GM21515 (cell line): ENCODE data around the gene ABCF3.

Source experiments
- ATAC-seq: cut with Tn5 transposase; IDR thresholded peaks from one replicate; pipeline ENCODE4 v1.9.1; 2021; ENCODE audit not compliant: unreplicated experiment

ABCF3 gene

DNA sequence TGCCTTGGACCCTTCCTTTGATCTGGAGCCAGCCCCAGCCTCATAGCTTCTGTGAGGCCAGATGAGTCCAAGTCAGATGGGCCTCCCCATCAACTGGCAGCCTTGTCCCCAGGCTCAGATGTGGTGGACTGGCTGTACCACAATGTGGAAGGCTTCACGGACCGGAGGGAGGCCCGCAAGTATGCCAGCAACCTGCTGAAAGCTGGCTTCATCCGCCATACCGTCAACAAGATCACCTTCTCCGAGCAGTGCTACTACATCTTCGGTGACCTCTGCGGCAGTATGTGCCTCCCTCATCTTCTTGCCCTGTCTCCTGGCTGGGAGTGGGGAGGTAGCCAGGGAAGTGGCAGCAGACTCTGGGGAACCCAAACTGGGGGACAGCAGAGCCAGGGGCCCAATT, 18.2 kb upstream of the ABCF3 start:
- no peak for ATAC-seq

DNA sequence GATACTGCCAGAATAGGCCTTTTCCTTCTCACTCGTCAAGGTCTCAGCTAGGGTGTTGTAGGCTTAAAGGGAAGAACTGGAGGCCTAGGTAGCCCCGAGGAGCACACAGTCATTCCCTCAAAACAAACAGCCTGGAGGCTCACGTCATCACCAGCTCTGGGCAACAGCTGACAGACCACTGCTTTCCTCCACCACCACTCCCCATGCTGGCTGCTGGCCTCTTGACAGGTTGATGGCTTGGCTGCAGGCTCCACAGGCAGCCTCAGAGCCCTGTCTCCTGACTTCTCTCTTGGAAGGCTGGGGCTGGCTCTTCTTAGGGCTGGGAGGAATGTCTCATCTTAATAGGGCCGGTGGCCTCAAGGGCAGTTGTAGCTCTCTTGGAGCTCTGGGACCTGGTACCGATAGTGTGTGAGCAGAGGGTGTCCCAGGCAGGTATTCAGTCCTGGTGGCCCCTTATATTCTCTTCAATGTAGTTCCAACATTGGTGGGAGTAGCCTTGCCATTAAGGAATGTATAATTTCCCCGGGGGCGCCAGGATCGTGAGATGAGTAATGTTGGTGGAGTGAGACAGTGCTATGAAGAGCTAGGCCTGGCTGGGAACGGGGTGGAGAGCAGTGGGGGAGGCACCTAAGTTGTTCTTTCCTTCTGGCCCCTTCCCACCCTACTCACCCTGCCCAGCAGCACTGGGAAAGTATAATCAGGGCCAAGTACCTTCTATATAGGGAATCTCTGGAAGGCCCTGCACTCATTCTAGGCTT, 17.5 kb upstream of the ABCF3 start:
- no peak for ATAC-seq

DNA sequence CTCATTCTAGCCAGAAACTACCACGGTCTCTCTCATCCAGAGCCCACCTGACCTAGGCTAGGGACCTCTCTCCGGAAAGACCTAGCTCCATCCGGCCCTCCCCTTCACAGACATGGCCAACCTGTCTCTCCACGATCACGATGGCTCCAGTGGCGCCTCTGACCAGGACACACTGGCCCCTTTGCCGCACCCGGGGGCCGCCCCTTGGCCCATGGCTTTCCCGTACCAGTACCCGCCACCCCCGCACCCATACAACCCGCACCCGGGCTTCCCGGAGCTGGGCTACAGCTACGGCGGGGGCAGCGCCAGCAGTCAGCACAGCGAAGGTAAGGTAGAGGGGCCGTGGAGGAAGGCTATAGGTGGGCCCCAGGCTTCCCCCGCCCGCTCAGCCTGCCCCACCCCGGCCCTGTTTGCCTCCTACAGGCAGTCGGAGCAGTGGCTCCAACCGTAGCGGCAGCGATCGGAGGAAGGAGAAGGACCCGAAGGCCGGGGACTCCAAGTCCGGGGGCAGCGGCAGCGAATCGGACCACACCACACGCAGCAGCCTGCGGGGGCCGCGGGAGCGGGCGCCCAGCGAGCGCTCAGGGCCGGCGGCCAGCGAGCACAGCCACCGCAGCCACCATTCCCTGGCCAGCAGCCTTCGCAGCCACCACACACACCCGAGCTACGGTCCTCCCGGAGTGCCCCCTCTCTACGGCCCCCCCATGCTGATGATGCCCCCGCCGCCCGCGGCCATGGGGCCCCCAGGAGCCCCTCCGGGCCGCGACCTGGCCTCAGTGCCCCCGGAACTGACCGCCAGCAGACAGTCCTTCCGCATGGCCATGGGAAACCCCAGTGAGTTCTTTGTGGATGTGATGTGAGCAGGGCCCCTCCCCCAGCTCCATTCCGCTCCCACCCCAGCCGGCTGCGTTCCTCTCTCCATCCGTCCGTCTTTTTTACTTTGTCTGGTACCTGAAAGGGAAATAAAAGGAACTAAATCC, 15.8 kb upstream of the ABCF3 start:
- no peak for ATAC-seq

DNA sequence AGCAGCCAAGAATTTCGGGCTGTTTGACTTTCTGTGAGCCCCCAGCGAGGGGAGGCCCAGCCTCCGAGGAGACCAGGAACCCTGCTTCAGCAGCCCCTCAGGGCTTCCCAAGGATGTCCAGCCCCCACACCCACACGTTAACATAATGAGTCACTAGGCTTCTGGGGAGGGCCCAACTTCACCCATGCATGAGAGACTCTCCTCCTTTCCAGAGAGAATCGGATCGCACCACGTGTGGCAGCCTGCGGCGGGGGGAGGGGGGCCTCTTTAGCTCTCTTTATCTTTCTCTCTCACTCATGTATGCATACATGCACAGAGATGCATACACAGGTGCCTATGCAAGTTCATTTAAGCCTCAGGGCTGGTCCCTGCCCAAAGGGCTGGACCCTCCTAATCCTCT, 14.4 kb upstream of the ABCF3 start:
- no peak for ATAC-seq

DNA sequence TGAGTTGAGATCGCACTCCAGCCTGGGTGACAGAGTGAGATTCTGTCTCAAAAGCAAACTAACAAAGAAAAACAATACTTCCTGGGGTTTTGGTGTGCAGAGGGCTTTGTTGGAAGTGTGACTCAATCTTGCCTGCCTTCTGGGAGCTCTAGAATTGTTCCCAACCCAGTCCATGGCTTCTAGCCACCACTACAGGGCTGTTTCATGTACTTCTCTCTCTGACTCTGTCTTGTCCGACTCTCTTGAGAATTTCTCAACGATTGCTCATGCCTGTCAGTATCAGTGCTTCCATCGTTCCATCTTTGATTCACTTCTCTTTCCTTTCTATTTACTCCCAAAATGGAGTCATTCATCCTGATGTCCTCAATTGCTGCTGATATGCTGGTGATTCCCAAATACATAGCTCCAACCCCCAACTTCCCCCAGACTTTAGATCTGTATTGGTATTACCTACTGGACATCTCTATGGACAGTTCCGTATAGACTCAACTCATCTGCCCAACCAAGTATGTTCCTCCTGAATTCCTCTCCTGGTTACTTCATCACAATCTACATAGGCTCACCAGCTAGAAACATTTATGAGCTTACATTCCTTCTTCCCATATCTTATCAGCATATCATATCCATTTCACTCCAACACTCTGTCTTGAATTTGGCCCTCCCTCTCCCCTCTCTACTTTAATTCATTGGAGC, 13.2 kb upstream of the ABCF3 start:
- ATAC-seq = no peak

DNA sequence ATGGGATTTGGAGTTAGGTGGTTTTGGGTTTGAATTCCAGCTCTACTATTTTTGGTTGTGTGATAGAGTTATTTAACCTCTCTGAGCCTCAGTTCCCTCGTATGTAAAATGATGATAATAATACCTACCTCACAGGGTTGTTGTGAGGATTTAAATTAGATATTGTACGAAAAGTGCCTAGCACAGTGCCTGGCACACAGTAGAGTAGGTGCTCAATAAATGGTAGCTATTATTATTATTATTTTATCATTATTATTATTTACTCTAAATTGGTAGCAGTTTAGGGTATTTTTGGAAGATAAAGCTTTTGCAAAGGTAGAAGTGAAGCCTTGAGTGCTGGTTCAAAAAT, 12.7 kb upstream of the ABCF3 start:
- no peak for ATAC-seq

DNA sequence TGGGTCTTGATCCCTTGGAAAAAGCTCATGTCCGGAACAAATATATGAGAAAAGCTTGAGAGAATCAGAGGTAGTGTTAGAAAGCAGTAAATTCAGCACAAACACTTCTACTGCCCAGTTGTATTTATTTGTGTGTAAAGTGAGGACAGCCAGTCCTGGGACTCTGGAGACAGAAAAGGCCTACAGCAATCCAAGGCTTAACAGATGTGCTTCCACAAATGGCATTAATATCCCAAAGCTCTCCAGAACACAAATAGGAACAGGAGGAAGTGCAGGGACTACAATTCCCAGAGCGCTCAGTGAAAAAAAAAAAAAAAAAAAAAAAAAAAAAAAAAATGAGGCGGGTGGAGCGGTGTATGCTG, 11.7 kb upstream of the ABCF3 start:
- no peak for ATAC-seq

DNA sequence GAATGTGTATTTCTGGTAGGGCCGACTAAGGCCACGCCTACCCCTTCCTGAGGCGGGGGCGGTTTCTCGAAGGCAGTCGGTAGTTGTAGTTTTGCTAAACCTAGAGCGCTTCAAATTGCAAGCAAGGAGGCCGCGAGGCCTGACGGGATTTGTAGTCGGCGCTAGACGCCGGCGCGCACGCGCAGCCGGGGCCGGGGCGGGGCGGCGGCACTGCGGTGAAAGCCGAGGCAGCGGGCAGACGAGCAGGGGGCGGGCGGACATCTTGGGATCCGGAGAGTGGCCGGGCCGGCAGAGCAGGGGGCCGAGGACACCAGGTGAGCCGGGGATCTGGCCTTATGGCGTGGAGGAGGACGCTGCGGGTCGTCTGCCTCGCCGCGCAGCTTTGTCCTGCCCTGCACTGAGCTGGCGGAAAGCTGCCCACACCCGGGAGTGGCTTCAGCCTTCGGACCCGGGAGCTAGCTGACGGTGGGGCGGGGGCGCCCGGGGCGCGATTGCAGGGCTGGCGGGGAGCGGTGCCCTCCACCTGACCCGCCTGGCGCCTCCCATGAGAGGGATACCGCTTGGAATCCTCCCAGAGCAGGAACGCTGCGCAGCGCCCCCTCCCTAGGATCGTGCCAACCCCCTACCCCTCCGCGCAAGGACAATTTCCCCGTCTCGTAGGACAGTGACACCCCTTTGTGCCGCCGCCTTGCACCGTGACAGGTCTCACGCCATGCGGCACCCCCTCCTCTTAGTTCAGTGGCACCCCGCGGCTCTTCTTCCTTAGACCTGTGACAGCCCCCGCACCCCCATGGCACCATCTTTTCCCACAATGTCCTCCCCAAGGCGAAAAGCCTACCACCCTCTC, 11.1 kb upstream of the ABCF3 start, which contains the start of gene AP2M1:
Gene AP2M1, plus strand, starts transcription at position 210 of the 847 bp plus-strand sequence. CDS start 2,139 bp downstream, outside the sequence.
- peak; percentile 92 for ATAC-seq

DNA sequence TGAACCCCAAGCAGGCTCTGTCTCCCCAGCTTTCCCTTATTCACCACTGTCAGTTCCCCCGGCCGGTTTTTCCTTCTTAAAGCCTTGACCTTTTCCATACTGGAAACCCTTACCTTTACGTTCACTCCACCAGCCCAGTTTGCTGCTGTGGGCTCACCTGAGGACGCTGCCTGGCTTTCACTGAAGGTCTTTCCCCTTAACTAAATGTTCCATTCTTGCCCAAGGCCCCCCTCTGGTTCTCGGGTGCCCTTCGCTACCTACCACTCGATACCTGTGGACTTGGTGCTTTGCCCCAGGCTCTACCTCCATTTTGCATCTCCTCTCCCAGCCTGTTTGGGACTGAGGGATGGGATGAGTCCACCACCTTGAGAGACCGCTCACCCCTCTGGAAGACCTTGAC, 10.5 kb upstream of the ABCF3 start:
- ATAC-seq = no peak

DNA sequence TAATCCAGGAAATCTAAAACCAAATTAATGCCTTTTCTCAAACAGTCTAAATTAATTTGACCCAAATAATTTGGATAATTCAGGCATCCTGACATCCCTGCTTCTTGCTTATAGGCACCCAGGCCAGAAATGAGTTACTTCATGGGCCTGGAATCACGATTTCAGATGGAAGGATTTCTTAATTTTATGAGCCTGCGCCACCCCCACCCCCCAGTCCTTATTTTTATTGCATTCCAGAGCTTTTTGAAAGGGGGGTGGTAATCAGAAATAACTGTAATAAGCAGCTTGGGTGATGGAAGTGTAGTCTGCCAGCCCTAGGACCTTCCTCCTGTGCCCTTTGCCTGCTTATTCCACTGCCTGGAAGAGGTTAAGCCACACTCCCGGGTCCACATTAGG, 10.0 kb upstream of the ABCF3 start:
- no peak for ATAC-seq

DNA sequence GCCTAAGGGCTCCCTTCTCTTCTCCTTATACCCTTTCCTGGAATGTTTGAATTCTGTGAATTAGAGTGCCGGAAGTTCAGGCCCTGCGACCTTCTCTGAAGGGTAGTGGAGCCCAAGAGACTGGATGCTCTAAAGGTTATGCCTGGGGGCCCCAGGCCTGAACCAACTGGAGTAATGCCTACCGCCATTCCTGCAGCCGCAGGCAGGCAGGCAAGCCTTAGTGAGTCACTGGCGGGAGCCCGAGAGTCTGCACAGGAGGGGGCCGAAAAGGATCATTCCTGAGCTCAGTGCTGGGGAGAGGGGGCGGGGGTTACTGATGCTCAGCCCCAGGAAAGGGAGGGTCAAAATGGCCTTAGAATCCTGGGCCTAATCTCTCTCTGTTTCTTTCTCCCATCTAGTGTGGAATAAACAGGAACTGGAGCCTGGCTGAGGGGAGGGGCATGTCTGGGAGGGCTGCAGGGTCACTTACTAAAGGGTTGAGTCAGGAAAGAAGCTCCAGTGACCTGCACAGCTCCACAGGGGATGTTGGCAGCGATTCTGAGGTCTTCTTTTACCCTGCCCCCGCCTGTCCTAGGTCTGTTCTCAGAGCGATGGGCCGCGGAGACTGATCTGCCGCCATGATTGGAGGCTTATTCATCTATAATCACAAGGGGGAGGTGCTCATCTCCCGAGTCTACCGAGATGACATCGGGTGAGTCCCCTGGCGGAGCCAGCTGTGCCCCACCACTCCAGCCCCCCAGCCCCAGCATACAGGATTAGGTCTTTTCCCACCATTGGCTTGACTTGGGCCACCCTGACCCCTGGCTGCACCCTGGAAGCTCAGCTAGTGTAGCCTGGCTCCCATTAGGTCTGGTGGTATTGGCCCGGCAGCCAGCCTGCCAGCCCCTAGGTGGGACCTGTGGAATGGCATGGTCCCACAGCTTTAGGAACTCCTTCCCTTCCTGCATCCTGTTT, 9.3 kb upstream of the ABCF3 start:
- ATAC-seq = no peak

DNA sequence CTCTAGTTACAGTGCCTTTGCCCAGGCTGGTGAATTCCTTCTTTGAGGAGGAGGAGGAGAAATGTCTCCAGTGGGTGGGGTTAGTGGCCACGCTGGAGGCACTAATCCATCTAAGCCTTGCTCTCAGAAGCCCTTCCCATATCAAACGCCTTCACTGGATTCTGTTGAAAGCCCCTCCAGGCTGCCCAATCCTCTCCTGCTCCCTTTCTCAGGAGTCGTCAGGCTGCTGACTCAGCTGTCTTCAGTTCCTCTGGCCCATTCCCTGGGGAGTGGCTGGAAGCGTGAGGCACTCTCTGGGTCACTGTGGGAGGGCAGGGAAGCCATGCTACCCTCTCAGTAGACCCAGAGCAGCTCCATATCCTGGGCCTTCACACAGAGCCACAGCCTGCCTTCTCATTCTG, 8.7 kb upstream of the ABCF3 start:
- no peak for ATAC-seq

DNA sequence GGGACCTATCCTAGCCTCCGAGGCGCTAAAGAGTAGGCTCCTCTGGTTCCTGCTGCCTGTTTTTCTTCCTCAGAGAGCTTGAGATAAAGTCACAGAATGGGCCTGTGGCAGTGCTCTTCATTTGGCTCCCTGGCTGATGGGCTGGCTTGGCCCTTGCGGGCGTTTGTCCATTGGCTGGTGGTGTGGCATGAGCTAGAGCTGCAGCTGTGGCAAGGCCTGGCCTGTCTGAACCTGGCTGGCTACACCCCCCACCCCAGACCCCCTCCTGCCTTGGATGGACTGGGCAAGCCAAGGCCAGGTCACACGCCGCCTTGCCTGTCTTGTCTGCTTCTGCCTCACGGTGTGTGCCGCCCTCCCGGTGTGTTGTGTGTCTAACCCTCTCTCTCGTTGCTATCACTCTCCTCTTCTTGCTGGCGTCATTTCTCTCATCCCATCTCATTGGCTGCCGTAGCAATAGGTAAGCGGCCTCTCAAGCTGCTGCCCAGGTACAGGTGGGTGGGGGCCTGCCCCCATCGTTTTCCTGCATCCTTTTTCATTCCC, 8.2 kb upstream of the ABCF3 start:
- no peak for ATAC-seq

DNA sequence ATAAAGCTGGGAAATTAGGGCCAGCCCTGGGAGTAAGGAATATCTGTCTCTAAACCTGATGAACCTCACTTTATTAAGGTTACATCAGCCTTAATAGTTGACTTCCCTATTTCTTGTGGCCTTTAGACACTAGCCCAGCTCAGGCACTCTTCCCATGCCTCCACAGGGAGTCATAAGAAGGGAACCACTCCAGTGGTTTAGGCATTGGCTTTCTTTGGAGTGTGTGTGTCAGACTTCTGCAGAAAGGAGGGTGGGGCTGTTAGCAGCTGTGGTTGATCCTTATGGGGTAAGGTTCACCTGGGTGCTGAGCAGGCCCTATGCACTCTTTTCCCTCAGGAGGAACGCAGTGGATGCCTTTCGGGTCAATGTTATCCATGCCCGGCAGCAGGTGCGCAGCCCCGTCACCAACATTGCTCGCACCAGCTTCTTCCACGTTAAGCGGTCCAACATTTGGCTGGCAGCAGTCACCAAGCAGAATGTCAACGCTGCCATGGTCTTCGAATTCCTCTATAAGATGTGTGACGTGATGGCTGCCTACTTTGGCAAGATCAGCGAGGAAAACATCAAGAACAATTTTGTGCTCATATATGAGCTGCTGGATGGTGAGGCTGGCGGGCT, 7.4 kb upstream of the ABCF3 start:
- no peak for ATAC-seq

DNA sequence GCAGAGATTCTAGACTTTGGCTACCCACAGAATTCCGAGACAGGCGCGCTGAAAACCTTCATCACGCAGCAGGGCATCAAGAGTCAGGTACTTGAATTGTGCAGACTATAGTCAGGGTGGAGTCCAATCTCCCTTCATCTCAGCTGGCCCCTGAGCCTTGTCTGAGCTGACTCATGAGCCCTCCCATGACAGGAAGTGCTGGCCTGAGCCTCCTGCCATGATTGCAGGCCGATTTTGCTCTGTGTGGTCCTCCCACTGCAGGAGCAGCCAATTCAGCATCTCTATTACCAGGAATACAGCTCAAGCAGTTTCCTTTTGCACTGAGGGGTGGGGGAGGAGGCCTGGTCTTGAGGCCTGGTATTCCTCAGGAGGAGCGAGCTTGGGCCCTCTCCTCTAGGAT, 5.8 kb upstream of the ABCF3 start:
- ATAC-seq = no peak

DNA sequence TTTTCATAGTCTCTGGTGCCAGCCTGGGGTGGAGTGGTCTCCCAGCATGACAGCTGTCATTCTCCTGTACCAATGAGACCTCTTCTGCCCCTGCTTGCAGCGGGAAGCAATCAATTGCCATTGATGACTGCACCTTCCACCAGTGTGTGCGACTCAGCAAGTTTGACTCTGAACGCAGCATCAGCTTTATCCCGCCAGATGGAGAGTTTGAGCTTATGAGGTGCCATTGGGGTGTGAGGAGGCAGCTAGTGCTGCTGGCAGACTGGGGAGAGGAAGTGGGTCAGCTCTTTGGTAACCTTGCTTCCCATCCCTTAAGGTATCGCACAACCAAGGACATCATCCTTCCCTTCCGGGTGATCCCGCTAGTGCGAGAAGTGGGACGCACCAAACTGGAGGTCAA, 4.4 kb upstream of the ABCF3 start:
- no peak for ATAC-seq

DNA sequence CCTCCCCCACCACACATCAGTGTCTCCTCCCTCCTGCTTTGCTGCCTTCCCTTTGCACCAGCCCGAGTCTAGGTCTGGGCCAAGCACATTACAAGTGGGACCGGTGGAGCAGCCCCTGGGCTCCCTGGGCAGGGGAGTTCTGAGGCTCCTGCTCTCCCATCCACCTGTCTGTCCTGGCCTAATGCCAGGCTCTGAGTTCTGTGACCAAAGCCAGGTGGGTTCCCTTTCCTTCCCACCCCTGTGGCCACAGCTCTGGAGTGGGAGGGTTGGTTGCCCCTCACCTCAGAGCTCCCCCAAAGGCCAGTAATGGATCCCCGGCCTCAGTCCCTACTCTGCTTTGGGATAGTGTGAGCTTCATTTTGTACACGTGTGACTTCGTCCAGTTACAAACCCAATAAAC, 2.3 kb upstream of the ABCF3 start:
- ATAC-seq = no peak

DNA sequence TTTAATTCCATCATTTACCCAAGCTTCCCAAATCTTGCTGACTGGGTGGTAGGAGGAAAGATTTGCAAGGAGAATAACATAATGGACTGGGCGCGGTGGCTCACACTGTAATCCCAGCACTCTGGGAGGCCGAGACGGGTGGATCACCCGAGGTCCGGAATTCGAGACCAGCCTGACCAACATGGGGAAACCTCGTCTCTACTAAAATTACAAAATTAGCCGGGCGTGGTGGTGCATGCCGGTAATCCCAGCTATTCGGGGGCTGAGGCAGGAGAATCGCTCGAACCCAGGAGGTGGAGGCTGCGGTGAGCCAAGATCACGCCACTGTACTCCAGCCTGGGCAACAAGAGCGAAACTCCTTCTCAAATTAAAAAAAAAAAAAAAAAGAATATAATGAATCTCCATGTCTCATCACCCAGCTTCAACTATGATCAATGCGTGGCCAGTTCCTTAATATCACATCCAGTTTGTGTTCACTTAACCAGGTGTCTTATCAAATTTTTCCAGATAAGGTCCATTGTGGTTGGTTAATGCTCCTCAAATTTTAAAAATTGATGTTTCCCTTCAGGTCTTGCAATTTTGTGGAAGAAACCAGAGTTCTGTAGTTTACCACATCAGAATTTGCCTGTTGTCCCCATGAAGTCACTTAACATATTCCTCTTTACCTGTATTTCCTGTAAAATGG, 1.3 kb upstream of the ABCF3 start:
- ATAC-seq = no peak
